ENCODE data around the gene NSG2.
"Not testable (repeated sequence)": the region's sequence is repeated elsewhere in the genome, so short reads cannot be mapped to it uniquely, and the experiment has no call there.

The NSG2 gene

GRCh38 chr5:174145091-174145490 lies 99.6 kb downstream of the NSG2 start:
- TF ChIP-seq CTCF (IDR thresholded peaks at IDR 0.05; ENCODE audit: low read depth, low read length), result no peak
- H3K4me3 ChIP-seq (ENCODE audit: low read depth, low read length), result no peak overlapping the region
- in situ Hi-C loops (cut with HindIII; ENCODE audit: low sequenced_read_pairs), result no loop called here
- no peak for DNase-seq (ENCODE audit: low read depth, low spot score)

DNA sequence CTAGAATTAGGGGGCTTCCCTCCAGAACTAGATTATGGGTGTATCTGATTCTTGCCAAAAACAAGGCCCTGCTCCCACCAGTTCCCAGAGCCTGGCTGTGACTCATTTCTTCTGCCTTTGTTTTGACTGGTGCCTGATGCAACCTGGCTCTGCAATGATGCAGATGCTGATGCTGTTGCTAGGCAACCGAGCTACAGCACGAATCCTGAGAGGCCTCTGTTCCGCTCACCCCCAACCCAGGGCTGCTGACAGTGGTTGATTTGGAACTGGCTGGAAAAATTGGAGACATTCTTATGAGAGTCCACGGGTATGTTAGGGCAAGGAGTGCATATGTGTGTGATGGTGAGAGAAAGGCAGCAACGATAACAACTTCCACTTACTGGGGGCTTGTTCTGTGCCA lies 100.3 kb downstream of the NSG2 start:
- DNase-seq (ENCODE audit: low read depth, low spot score), result no peak
- in situ Hi-C loops (cut with HindIII; ENCODE audit: low sequenced_read_pairs), result no loop called here
- TF ChIP-seq CTCF (IDR thresholded peaks at IDR 0.05; ENCODE audit: low read depth, low read length), result no peak
- no peak overlapping the region for H3K4me3 ChIP-seq (ENCODE audit: low read depth, low read length)

- no peak for TF ChIP-seq CTCF (IDR thresholded peaks at IDR 0.05; ENCODE audit: low read depth, low read length)
- H3K4me3 ChIP-seq (ENCODE audit: low read depth, low read length), result no peak overlapping the region
- in situ Hi-C loops (cut with HindIII; ENCODE audit: low sequenced_read_pairs), result no loop called here
- DNase-seq (ENCODE audit: low read depth, low spot score), result no peak
These were observed 101.0 kb downstream of the NSG2 start for GRCh38 chr5:174146556-174146955.

DNA sequence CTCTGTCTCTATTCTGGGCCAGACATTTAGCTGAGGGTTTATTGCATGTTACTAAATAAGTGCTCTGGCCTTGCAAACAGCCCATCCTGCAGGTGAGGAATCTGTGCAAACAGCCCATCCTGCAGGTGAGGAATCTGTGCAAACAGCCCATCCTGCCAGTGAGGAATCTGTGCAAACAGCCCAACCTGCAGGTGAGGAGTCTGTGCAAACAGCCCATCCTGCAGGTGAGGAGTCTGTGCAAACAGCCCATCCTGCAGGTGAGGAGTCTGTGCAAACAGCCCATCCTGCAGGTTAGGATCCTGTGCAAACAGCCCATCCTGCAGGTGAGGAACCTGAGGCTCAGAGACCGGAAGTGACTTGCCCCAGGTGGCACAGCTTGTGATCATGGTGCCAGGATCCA lies 101.5 kb downstream of the NSG2 start:
- H3K4me3 ChIP-seq (ENCODE audit: low read depth, low read length); DNase-seq (ENCODE audit: low read depth, low spot score); in situ Hi-C loops (cut with HindIII; ENCODE audit: low sequenced_read_pairs): not testable (repeated sequence)

DNA sequence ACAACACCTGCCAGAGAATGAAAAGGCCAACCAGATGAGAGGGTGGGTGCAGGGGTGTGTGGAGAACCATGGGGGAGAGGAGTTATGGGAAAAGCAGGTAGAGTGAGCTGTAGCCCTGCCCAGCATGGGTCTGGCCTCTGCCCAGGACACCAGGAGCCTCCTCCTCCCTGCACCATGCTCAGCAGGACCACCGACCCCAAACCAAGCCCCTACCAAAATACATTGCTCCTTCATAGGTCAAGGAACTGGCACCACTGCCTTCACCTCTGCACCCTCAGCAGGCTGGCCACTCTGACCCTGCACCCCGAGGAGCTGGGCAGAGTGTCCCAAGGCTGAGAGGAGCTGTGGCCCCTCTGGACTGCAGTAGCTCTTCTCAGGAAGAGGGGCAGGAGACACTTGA lies 102.0 kb downstream of the NSG2 start:
- no peak for TF ChIP-seq CTCF (IDR thresholded peaks at IDR 0.05; ENCODE audit: low read depth, low read length)

GRCh38 chr5:174148721-174149120 lies 103.2 kb downstream of the NSG2 start:
- no peak for DNase-seq (ENCODE audit: low read depth, low spot score)
- in situ Hi-C loops (cut with HindIII; ENCODE audit: low sequenced_read_pairs), result no loop called here
- no peak for TF ChIP-seq CTCF (IDR thresholded peaks at IDR 0.05; ENCODE audit: low read depth, low read length)
- no peak overlapping the region for H3K4me3 ChIP-seq (ENCODE audit: low read depth, low read length)

More for the DNA sequence above, 102.0 kb downstream of the NSG2 start:
- in situ Hi-C loops (cut with HindIII; ENCODE audit: low sequenced_read_pairs), result no loop called here
- H3K4me3 ChIP-seq (ENCODE audit: low read depth, low read length), result no peak overlapping the region
- DNase-seq (ENCODE audit: low read depth, low spot score), result no peak

- TF ChIP-seq CTCF (IDR thresholded peaks at IDR 0.05; ENCODE audit: low read depth, low read length), result no peak
- in situ Hi-C loops (cut with HindIII; ENCODE audit: low sequenced_read_pairs), result no loop called here
- no peak overlapping the region for H3K4me3 ChIP-seq (ENCODE audit: low read depth, low read length)
- DNase-seq (ENCODE audit: low read depth, low spot score), result no peak
These were observed 103.9 kb downstream of the NSG2 start for GRCh38 chr5:174149426-174149825.

All from astrocyte of the spinal cord (primary cell).